ENCODE measurements around the gene HNRNPH2. TPM values are rescaled to one million over a fixed set of nuclear protein-coding genes. Genes with fewer than 3 reads are reported as not detected.

HNRNPH2 gene
- total and polyA plus RNA-seq, 4 donors = 31.5 to 36.9 (median 34.8) TPM

GRCh38 chrX:101407167-101407747 lies 765 bp upstream of the HNRNPH2 start (continued):
- TF ChIP-seq EGR1 (IDR thresholded peaks at IDR 0.05; ENCODE audit: low read depth in 2 of 2) (no peak), RXRA (IDR thresholded peaks at IDR 0.05) (no peak), MAX (IDR thresholded peaks at IDR 0.05) (no peak), TAF1 (conservative IDR thresholded peaks at IDR 0.05) (no peak)

- Histone ChIP-seq H3K4me1 (ENCODE audit: control insufficient read depth in 4 of 4, insufficient read depth in 4 of 4, low read length in 3 of 4) (peaks cover 1 to 21% (median 9%) of the 10 kb centered on the region in 4 donors), H3K9me3 (ENCODE audit: control insufficient read depth in 4 of 4, low read length in 3 of 4) (no peaks in the 10 kb centered on the region), H3K9ac (ENCODE audit: low read depth in 1 of 2, low read length in 2 of 2) (peak overlapping the region; percentile 84 to 92), H3K4me3 (ENCODE audit: low read depth in 1 of 3, low read length in 3 of 3) (peak overlapping the region; percentile 69 to 83 (median 73)), H3K36me3 (ENCODE audit: control insufficient read depth in 4 of 4, insufficient read depth in 3 of 4, low read depth in 1 of 4, low read length in 3 of 4) (peaks cover 2 to 11% (median 7%) of the 10 kb centered on the region in 4 donors), H3K27ac (ENCODE audit: low read depth in 1 of 2, low read length in 2 of 2) (peak overlapping the region; percentile 95 to 96), H3K27me3 (ENCODE audit: control insufficient read depth in 4 of 4, insufficient read depth in 4 of 4, low read length in 3 of 4) (no peaks in the 10 kb centered on the region)
- TF ChIP-seq YY1 (IDR thresholded peaks at IDR 0.05) (no peak), SP1 (IDR thresholded peaks at IDR 0.05) (no peak), NR2F2 (IDR thresholded peaks at IDR 0.05) (no peak), EGR1 (IDR thresholded peaks at IDR 0.05; ENCODE audit: low read depth in 2 of 2) (no peak), HNF4A (conservative IDR thresholded peaks at IDR 0.05) (no peak), RXRA (IDR thresholded peaks at IDR 0.05) (no peak), MAX (IDR thresholded peaks at IDR 0.05) (no peak), FOXA2 (IDR thresholded peaks at IDR 0.05) (no peak), ATF3 (IDR thresholded peaks at IDR 0.05) (no peak), FOXA1 (IDR thresholded peaks at IDR 0.05) (no peak), HNF4G (IDR thresholded peaks at IDR 0.05) (no peak), REST (IDR thresholded peaks at IDR 0.05) (no peak), TAF1 (conservative IDR thresholded peaks at IDR 0.05) (no peak), JUND (IDR thresholded peaks at IDR 0.05) (no peak), ZBTB33 (IDR thresholded peaks at IDR 0.05) (no peak), RAD21 (IDR thresholded peaks at IDR 0.05) (no peak), GABPA (IDR thresholded peaks at IDR 0.05 in 1 of 2, conservative IDR thresholded peaks at IDR 0.05 in 1 of 2) (no peak)
- TF ChIP-seq, protein P1, sequence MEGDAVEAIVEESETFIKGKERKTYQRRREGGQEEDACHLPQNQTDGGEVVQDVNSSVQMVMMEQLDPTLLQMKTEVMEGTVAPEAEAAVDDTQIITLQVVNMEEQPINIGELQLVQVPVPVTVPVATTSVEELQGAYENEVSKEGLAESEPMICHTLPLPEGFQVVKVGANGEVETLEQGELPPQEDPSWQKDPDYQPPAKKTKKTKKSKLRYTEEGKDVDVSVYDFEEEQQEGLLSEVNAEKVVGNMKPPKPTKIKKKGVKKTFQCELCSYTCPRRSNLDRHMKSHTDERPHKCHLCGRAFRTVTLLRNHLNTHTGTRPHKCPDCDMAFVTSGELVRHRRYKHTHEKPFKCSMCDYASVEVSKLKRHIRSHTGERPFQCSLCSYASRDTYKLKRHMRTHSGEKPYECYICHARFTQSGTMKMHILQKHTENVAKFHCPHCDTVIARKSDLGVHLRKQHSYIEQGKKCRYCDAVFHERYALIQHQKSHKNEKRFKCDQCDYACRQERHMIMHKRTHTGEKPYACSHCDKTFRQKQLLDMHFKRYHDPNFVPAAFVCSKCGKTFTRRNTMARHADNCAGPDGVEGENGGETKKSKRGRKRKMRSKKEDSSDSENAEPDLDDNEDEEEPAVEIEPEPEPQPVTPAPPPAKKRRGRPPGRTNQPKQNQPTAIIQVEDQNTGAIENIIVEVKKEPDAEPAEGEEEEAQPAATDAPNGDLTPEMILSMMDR (IDR thresholded peaks at IDR 0.05; ENCODE audit: low read depth, low read length, missing input control) = no peak
- DNase-seq (ENCODE audit: low spot score) = no peak
- WGBS = 0% methylated on average over 8 of the region's 8 CpGs
Observed at GRCh38 chrX:101408532-101408841, 465 bp downstream of the HNRNPH2 start.

Data from liver (tissue), 9 donors.